Stomach (tissue), 4 donors: Measurements from ENCODE around the gene RAB33A.

ENCODE experiments used
- EP300 ChIP-seq: sonication (generic); formaldehyde crosslinking; IDR thresholded peaks from one replicate; pipeline ENCODE4 v1.6.1; 2017; ENCODE audit warnings: antibody characterized with exemption
- POLR2A ChIP-seq, 4 donors: fragments of 450-650 bp; IDR thresholded peaks; one replicate each; pipeline ENCODE4 v1.6.1; 2016; ENCODE audit warnings: antibody characterized with exemption in 4 of 4, control low read depth in 2 of 4, mild to moderate bottlenecking in 1 of 4, moderate library complexity in 1 of 4
- POLR2AphosphoS5 ChIP-seq, 3 donors: sonication (generic); formaldehyde crosslinking; IDR thresholded peaks; one replicate each; pipeline ENCODE4 v1.6.1; 2016; ENCODE audit warnings: antibody characterized with exemption in 3 of 3
- TF ChIP-seq, protein P1 (sequence below), 7 experiments: fragments of 450-650 bp in 4 of 7; fragments of 200-600 bp in 3 of 7; sonication (generic) in 3 of 7; IDR thresholded peaks; one replicate each; pipeline ENCODE4 v1.5.1; 2016 to 2019; ENCODE audit warnings: antibody characterized with exemption in 7 of 7, control low read depth in 2 of 7, mild to moderate bottlenecking in 1 of 7

DNA sequence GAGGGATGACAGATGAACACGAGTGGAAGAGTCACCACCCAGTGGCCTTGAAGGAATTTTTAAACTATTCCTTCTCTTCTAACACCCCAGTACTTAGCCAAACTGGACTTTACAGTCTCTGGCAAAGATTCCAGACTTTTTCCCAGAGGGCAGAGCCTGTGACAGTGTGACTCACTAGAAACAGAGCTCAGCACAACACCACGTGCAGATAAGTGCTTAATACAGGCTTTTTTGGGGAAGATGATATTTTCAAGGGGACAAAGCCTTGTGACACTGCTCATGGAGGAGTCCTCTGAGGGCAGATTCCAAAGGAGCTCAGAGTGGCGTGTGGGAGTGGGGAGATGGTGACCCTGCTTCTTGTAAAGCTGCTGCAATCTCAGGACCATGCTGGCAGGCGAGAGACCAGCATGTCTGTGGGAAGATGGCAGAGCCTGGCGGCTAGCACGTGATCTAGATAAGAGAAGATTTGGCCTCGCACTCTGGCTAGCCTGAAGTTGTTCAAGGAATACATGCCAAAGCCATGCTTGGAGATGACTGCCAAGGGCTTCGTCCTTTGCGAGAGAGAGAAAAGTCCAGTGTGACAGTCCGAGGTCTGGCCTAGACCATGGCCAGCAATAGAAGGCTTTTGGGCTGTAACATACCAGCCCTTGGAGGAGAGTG, 2.4 kb downstream of the RAB33A start:
- TF ChIP-seq EP300 (no peak), POLR2AphosphoS5 (IDR thresholded peaks at IDR 0.05) (no peak), POLR2A (IDR thresholded peaks at IDR 0.05) (no peak)
- TF ChIP-seq, protein P1, sequence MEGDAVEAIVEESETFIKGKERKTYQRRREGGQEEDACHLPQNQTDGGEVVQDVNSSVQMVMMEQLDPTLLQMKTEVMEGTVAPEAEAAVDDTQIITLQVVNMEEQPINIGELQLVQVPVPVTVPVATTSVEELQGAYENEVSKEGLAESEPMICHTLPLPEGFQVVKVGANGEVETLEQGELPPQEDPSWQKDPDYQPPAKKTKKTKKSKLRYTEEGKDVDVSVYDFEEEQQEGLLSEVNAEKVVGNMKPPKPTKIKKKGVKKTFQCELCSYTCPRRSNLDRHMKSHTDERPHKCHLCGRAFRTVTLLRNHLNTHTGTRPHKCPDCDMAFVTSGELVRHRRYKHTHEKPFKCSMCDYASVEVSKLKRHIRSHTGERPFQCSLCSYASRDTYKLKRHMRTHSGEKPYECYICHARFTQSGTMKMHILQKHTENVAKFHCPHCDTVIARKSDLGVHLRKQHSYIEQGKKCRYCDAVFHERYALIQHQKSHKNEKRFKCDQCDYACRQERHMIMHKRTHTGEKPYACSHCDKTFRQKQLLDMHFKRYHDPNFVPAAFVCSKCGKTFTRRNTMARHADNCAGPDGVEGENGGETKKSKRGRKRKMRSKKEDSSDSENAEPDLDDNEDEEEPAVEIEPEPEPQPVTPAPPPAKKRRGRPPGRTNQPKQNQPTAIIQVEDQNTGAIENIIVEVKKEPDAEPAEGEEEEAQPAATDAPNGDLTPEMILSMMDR (IDR thresholded peaks at IDR 0.05) = no peak
